ENCODE measurements around the gene PLEKHM3.

PLEKHM3 gene

DNA sequence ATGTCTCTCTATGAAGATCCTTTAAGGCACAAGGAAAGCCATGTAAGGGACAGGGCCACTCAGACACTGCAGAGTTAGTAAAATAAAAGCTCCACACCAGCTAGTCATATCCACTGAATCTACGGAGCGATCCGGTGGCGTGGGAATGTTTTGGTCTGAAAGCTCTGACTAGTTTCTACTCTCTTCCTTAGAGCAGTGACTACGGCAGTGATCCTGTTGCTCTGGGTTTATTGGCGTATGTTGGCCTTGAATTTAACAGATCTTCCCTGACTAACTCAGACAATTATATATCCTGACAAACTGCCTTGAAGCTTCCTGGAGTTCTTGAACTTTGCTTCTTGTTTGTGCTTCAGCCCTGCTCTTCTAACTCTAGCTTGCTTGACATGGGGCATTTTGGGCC lies 140.3 kb downstream of the PLEKHM3 start:
- DNase-seq (ENCODE audit: low read depth) = no peak

DNA sequence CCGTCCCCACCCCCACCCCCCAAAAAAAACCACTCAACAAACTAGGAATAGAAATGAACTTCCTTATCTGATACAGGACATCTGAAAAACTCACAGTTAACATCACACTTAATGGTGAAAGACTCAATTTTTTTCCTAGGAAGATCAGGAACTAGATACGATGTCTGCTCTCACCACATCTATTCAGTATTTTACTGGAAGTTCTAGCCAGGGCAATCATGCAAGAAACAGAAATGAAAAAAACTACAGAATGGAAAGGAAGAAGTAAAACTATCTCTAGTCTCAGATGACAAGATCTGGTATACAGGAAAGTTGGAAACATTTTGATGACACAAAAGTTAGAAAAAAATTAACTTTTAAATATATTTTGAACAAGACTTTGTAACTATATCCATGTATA lies 141.2 kb downstream of the PLEKHM3 start:
- DNase-seq (ENCODE audit: low read depth) = no peak

DNA sequence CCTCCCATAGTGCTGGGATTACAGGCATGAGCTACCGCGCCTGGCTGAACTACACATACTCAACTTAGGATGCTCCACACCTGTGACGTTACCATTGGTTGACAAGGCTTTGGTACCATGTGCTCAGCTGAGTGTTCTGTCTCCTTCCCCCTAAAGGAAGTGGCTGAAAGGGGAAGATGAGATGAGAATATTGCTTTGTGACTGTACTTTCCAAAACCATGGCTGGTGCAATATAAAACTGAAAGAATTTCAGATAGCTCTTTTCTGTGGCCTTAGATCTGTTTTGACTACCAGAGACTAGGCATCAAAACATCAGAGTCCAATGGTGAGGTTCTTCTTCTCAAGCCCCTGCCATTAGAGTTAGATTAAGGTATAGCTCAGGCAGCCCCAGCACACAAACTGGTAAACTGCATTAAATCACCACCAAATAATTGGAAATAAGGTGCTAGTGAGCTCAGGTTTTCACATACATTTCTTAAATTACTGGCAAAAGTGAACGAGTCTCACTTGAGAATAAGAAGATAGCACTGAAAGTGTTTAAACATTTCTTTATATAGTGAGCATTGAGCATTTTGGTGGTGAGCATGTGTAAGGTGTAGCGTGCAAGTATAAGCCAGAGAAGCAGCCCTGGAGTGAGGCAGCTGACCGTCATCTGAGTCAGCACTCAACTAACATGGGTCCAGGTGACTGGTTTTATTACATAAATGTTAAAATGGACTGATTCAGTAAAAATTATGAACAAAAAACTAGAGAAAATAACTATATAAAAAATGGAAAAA lies 142.1 kb downstream of the PLEKHM3 start:
- no peak for DNase-seq (ENCODE audit: low read depth)

DNA sequence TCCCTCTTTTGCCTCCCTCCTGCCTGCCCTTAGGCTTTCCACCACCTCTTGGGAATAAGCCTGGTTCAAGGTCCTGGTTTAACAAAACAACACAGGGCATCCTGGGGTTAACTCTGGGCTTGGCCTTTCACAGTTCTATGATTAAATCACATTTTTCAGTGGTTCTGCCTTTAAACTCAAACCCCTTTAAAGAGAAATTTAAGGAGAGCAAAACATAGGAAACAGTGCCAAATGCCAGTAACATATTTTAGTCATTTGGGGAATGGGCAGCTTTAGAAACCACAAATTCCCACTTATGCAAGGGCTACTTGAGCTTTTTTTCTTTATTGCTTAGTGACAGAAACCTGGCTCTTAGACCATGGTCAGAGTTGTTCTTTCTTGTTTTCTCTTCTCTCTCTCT lies 143.4 kb downstream of the PLEKHM3 start:
- no peak for DNase-seq (ENCODE audit: low read depth)

DNA sequence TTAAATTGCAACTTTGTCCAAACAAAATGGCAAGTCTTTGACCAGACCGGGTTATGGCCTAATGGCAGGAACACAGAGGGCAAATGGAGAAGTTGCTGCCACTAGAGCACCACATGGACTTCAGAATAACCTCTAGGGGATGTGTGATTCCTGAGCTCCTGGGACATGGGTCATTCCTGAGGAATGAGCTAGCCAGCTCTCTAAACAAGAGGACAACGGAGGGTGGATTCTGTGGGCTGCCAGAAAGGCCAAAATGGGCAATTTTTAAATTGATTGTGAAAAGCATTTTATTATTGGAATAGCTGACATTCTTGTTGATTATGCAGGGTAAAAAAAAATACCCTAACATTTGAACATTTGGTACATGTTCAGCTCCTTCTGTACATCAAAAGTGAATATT lies 145.8 kb downstream of the PLEKHM3 start:
- peak; percentile 48 for DNase-seq (ENCODE audit: low read depth)

DNA sequence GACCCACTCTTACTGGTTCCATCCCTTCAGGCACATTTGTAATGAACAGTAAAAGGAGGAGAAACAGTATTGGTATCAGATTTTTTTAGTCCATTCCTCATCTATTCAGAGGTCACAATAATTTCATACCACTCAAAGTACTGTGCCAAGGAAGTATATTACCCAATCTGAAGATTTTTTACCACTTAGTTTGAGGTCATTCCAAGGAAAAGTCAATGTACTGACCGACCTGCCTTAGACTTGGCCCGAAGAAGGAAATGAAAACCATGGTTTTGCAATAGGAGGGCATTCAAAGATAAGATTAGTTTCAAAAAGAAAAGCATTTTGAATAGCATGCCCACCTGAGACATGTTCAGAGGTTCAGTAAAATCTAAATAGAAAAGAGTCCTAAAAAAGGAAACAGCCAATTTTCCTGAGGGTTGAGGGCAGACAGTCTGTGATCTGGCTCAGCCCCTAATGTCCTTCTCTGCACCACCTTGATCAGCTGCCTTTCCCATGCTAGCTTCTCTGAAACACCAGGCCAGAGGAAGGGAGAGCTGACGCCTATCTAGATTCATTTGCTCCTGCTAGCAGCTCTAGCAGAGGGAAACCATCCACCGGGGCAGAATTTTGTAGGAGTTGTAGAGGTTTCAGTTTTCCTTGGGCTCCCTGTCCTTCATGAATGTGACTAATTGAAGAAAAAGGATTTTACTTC lies 148.3 kb downstream of the PLEKHM3 start:
- DNase-seq (ENCODE audit: low read depth) = no peak

DNA sequence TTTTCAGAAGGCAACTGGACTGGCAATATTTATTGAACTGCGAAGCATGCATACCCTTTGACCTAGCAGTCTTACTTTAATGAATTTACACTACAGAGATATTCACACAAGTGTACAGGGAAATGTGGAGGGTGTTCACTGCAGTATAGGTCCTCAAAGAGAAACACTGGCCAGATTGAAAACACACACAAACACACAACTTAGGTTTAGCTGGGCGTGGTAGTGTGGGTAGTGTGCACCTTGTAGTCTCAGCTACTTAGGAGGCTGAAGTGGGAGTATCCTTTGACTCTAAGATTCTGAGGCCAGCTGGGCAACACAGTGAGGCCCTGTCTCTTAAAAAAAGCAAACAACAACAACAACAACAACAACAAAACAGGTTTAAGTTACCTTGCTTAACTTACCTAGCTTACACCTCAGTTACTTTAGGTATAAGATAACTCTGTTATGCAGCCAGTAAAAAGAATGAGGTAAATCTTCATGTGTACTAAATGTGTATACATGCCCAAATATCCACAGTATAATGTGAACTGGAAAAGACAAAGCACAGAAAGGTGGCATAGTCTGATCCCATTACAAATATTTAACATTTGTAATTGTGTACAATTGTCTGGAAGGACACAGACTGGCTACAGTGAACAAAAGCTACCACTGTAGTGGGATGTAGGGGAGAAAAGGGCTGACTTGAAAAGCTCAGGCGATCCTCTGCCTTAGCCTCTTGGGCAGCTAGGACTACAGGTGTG lies 149.7 kb downstream of the PLEKHM3 start:
- DNase-seq (ENCODE audit: low read depth) = no peak

DNA sequence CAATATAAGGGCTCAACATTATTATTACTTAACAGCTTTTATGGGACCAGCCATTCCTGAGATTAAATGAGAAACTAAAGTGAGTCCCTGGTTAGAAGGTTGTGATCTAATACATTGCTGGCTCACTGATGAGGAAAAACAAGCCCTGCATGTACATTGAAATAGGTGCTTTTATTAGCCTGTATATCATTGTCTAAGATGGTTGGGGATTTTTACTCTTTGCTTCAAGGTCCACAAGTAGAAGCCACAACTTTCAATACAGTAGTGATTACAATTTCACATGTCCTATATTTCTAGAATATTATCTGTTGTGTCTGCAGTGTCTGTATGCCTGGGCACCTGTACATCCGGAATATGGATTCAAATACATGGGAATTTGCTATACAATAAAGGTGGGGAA lies 151.5 kb downstream of the PLEKHM3 start:
- no peak for DNase-seq (ENCODE audit: low read depth)

DNA sequence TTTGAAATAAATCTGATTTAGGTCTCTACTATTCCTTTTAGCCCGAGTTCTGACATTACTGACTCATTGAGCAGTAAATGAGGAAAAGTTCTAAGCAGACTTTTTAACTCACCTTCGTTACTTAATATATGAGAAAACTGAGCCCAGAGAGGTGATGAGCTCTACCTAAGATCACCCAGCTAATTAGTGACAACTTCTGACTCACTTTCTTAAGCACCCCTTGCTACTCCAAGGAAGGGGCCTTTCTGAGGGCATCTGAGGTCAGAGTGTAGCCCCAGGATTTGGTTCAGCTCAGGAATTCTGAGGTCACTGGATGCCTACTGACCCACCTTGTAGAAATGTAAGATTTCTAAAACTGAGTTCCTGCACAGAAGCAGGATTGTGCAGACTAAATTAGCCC lies 153.4 kb downstream of the PLEKHM3 start:
- DNase-seq (ENCODE audit: low read depth) = no peak

DNA sequence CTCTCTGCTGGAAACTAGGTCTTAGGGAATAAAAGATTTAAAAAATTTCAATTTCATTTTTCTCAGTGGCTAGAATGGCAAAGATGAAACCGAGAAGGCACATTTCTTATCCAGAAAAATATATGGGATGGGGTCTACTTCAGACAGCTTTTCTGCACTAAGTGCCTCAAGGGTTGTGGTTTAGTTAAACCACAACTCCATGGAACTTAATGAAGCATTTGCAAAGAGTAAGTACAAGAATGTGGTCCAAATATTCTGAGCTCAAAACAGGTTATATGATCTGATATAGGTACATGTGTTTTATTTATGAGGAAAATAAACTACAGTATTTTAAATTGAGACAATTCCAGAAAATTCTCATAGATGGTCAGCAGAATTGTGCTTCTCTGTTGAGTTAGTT lies 153.8 kb downstream of the PLEKHM3 start:
- DNase-seq (ENCODE audit: low read depth) = no peak

DNA sequence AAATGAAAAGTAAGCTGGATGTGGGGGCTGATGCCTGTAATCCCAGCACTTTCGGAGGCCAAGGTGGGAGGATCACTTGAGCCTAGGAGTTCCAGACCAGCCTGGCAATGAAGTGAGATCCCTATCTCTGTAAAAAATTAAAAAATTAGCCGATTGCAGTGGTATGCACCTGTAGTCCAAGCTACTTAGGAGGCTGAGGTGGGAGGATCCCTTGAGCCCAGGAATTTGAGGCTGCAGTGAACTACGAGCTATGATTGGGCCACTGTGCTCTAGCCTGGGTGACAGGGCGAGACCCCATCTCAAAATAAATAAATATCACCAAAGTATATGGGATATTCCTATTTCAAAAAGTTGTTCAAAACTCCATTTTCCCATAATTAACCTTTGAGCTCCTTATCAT lies 154.5 kb downstream of the PLEKHM3 start:
- no peak for DNase-seq (ENCODE audit: low read depth)

DNA sequence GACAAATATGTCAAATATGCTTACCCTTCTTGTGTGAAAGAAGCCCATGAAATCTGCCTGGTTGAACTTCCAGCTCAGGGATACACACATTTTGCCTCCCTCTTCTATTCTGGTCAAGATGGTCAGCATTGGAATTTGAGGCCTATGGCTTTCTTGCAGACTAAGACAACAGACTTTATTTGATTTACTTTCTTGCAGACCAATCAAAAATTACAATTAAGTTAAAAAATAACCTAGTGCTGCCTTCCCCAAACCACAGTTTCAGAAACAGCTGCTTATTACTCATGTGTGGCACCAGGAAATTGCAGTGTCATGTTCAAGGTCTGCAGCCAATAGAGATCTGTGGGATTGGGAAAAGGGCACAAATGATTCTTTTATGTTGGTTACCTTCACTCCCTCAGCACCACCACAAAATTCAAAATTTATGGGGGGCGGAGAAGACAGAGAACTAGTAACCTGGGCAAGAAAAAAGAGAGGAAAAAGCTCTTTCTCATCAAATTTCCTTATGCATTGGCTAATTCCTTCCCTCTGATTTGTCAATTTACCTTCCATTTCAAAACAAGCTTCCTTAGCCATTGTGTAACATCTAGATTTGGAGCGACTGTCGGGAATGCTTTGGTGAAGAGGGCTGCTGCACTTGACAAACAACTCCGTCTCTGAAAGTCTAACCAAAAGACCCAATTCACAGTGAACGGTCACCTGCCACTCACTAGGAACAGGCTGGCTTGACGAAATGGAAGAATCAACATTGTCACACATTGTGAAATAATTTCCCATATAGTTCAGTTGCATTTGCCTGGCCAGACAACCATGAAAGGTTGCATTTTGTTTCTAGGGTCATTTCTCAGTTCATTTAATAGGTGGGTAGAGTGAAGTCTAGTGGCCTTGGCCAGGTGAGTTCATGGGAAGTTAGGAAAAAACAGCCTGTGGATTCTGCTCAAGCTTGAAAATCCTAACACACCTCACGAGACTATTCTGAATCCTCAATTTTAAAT lies 155.2 kb downstream of the PLEKHM3 start:
- peak; percentile 57 for DNase-seq (ENCODE audit: low read depth)

DNA sequence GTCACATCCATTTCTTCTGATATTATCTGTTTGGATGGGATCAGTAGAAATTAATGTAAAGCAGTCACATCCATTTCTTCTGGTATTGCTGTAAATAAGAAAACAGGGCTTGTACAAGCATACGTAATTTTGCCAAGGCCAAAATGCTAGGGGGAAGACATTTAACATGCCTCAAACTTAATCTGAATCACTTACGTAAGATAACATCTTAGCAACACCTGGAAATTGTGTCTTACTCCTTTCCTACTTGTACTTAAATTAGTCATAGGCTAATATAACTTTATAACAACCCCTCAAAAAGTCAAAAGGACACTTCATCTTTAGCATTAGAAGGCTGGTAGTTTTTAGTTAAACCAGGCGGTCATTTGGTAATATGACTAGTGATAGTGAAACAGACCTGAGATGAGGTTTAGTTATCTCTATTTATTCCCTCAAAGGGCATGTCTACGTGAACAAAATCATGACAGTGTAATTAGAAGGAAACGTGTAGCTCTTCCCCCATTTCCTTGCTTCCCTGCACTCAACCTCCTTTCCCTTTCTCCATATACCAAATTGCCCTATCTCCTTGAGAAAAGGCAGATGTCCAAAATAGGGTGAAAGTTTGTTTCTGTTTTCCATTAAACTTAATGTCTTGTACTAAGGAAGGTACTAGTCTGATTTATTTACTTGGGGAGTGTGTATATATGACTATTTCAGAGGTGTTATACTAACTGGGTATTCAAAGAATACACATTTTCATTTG lies 156.3 kb downstream of the PLEKHM3 start:
- DNase-seq (ENCODE audit: low read depth) = no peak

DNA sequence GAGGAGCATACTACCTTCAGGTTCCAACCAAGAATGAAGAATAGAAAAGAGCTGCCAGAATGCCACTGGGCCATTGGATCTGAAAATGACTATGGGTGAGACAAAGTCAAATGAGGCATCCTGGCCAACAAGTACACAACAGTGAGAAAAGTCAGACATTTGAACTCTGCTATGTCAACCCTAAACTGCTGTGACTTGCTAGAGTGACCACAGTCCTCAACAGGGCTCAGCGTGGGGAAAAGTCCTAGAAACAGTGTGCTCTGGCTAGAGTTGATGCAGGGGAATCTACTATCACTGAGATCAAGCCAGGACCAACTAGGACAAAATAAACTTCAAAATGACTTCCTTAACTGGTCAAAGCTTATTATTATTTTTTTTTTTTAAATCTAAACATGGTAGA lies 157.4 kb downstream of the PLEKHM3 start:
- DNase-seq (ENCODE audit: low read depth) = no peak

DNA sequence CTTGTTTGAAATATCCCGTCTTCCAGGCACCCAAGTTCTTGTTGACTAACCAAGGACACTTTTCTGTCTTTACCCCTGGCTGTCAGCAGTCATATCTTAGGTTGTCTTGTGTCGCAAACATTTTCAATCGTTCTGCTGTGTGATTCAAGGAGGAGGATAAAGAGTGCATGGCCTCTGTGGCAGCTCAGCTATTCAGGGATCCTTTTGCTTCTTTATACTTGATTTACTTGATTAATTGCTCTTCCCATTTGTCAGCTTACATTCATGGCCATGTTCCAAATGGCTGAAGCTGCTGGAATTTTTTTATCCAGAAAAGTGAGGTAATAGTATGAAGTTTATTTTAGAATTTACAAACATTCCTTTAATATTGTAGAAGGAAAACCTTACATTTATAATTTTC lies 158.3 kb downstream of the PLEKHM3 start:
- DNase-seq (ENCODE audit: low read depth) = no peak

DNA sequence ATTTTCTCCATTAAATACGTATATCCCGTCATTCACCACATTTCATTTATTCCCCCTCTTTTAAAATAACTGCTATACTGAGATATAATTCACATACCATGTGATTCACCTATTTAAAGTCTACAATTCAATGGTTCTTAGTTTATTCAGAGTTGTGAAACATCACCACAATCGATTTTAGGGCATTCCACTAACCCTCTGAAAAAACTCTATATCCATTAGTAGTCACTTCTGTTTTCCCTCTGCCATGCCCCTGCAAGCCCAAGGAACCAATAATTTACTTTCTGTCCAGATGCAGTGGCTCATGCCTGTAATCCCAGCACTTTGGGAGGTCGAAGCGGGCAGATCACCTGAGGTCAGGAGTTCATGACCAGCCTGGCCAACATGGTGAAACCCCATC lies 160.1 kb downstream of the PLEKHM3 start:
- DNase-seq (ENCODE audit: low read depth) = no peak

DNA sequence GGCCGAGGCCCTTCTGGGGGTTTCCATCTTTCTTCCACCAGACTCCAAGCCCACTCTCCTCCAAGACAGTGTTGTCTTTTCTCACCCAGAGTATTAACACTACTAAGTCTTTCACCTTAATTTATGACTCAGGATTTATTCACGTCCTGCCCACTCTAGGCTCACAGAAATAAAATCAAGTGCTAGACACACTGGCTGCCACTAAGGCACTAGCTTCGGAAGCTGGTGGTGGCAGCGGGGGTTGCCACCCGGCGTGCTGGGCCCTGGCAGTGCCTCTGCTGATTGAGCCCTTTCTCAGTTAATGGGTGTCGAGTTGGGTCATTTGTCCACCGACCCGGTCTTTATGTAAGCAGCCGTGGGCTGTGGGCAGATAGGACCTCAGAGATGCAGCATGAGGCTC lies 162.0 kb downstream of the PLEKHM3 start:
- no peak for DNase-seq (ENCODE audit: low read depth)

DNA sequence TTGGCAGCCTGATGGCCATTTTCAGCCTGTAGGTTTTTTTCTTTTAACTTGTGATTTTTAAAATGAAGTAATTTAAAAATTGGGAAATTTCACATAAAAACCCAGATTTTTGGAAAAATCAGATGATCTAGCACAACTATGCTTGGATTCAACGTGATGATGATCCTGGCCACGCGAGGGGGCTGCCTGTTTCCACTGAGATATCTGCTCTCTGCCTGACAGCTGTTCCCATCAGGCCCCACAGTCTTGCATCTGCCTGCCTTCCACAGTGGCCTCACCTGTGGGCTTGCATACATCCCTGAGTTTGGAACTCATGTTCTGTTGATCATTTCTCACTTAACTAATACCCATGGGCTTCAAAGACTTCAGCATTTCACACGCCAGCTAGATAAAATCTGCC lies 163.5 kb downstream of the PLEKHM3 start:
- no peak for DNase-seq (ENCODE audit: low read depth)

DNA sequence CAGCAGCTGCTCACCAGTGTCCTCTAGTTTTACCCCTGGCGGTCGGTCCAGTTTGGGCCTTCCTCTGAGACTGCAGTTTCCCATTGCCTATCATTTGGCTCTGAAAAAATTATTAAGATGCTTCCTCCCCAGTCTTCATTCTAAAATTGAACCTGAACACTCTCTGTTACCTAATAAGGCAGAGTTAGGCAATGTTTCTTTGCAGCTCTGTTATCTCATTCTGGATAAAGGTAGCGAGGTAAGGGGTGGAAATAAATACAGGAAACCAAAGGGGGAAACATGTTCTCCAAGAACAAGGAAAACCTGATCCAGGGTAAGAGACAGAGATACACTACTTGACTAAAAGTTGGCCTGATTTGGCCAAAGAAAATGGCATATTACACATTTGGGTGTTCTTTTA lies 164.6 kb downstream of the PLEKHM3 start:
- DNase-seq (ENCODE audit: low read depth) = no peak

DNA sequence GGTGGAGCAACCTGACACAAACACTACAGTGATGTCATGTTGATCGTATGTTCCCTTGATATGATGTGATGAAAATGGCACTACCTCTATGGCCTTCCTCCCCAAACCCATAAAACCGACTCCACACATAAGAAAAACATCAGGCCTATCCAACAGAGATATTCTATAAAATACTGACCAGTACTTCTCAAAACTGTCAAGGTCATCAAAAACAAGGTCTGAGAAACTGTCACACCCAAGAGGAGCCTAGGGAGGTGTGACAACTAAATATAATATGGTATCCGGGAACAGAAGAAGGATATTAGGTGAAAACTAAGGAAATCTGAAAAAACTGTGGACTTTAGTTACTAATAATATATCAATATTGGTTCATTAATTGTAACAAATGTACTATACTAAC lies 169.7 kb downstream of the PLEKHM3 start:
- DNase-seq (ENCODE audit: low read depth) = no peak
